Measurements from ENCODE around the gene ZRSR2.
"Not testable (repeated sequence)": the region's sequence is repeated elsewhere in the genome, so short reads cannot be mapped to it uniquely, and the experiment has no call there.

Gene ZRSR2

DNA sequence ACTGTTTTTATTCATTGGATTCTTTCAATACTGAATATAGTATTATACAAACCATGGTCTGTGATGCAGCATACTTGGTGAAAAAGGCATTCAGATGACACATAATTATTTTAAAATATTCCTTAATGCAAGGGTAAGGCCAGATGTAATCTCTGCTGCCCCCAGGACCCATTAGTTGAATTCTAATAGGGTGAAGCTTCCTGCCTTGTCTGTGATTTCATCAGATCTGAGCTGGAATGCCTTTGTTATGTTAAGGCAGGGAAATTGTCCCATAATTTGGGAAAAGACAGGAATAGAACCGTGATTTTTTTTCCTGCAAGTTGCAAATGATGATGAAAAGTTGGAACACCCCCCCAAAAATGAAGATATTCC lies 26.1 kb downstream of the ZRSR2 start:
- H3K4me3 ChIP-seq (ENCODE audit: low read depth, low read length): no peak overlapping the region
- TF ChIP-seq, protein P1, sequence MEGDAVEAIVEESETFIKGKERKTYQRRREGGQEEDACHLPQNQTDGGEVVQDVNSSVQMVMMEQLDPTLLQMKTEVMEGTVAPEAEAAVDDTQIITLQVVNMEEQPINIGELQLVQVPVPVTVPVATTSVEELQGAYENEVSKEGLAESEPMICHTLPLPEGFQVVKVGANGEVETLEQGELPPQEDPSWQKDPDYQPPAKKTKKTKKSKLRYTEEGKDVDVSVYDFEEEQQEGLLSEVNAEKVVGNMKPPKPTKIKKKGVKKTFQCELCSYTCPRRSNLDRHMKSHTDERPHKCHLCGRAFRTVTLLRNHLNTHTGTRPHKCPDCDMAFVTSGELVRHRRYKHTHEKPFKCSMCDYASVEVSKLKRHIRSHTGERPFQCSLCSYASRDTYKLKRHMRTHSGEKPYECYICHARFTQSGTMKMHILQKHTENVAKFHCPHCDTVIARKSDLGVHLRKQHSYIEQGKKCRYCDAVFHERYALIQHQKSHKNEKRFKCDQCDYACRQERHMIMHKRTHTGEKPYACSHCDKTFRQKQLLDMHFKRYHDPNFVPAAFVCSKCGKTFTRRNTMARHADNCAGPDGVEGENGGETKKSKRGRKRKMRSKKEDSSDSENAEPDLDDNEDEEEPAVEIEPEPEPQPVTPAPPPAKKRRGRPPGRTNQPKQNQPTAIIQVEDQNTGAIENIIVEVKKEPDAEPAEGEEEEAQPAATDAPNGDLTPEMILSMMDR (IDR thresholded peaks at IDR 0.05; ENCODE audit: control insufficient read depth, extremely low read depth, insufficient read depth): no peak
- no peak for DNase-seq (ENCODE audit: low read depth)

DNA sequence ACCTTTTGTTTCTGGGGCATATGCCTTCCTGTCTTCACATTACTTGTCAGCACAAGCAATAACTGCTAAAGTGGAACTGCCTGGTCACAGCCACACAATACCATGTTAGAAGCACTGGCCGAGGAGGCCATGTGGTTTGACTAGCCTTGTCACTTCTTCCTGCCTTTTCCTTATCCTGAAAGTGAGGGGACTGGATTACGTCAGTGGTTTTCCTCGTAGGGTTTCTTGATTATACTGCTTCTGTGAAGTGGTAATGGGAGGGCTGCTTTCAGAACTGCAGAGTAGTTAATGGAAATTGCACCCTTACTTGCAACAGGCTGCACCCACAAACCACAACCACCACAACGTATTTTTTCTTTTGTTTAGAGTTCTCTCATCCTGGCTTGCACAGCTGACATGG lies 26.6 kb downstream of the ZRSR2 start:
- H3K4me3 ChIP-seq (ENCODE audit: low read depth, low read length): no peak overlapping the region
- TF ChIP-seq, protein P1 (IDR thresholded peaks at IDR 0.05; ENCODE audit: control insufficient read depth, extremely low read depth, insufficient read depth): no peak
- no peak for DNase-seq (ENCODE audit: low read depth)

DNA sequence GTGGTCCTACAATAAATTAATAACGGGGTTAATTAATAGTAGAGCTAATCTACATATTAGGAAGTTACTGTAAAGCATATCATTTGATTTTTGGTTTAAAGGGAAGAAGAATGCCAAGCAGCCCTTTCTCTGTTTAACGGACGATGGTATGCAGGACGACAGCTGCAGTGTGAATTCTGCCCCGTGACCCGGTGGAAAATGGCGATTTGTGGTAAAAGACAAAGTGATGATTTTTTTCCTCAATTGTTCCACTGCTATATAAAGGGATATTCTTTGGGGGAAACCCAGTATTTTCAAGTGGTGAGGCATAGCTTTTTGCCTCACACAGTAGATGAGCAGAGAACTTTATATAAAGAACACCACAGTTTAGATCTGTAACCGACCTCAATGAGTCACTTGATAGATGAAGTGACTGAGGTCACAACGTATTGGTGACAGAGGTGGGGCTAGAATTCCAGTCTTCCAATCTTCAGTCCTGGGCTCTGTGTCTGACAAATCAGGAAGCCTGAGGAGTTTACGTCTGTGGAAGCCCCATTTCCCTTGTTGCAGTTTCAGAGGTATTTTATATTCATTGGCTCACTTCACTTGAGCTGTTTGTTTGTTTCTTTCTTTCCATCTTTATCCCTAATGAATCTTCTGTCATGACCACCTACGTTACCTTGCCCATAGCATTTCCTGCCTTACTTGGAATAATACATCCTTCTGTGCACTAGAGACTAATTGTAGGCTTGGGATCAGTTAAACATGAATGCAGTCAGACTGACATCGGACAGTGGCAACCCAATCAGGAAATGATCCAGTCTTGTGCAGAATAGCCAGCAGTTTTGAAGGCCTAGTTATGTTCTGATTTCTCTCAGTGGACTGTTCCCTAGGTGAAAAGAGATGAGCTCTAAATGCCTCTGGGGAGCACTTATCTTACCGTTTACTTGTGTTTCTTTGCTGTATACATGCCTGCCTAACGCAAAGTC lies 30.1 kb downstream of the ZRSR2 start:
- no peak overlapping the region for H3K4me3 ChIP-seq (ENCODE audit: low read depth, low read length)
- TF ChIP-seq, protein P1 (IDR thresholded peaks at IDR 0.05; ENCODE audit: control insufficient read depth, extremely low read depth, insufficient read depth): no peak
- no peak for DNase-seq (ENCODE audit: low read depth)

DNA sequence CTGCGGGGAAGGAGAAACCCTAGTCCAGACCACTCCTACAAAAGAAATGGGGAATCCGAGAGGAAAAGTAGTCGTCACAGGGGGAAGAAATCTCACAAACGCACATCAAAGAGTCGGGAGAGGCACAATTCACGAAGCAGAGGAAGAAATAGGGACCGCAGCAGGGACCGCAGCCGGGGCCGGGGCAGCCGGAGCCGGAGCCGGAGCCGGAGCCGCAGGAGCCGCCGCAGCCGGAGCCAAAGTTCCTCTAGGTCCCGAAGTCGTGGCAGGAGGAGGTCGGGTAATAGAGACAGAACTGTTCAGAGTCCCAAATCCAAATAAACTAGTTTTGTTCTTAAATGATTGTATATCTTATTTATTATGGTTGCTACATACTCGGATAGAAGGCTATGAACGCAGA lies 32.6 kb downstream of the ZRSR2 start:
- H3K4me3 ChIP-seq (ENCODE audit: low read depth, low read length): no peak overlapping the region
- TF ChIP-seq, protein P1 (IDR thresholded peaks at IDR 0.05; ENCODE audit: control insufficient read depth, extremely low read depth, insufficient read depth): no peak
- no peak for DNase-seq (ENCODE audit: low read depth)

DNA sequence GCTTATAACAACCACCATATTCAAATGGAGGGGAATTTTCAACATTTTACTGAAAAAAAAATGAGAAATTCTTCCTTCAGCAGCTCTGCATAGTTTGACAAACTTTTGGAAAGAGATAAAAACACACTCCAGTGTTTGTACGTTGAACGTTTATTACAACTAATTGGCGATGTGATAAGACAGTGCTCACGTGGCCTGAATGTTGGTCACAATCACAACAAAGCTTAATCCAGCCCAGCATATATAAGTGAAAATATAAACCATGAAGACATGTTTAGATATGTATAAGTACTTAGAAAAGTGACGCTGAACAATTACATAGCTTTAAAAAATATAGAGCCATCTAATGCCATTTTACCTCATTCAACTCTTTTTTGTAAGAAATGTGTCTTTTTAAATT lies 35.7 kb downstream of the ZRSR2 start:
- DNase-seq (ENCODE audit: low read depth): no peak
- TF ChIP-seq, protein P1 (IDR thresholded peaks at IDR 0.05; ENCODE audit: control insufficient read depth, extremely low read depth, insufficient read depth): no peak

DNA sequence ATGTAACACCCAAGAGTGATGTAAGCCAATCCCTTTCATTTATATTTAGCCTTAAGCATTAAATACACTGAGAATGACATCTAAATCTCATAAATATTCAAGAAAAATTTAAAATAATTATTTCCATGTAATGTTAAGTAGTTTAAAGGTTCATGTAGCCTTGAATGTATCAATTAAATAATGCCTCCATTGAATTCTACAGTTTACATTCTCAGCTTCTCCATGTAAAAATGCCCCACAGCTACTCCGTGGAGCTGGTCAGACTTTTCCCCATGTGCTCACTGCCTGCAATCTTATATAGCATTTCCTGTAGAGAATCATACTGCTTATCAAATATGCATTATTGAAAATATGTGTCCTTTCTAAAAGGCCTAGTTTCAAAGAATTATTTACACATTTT lies 38.9 kb downstream of the ZRSR2 start:
- no peak for DNase-seq (ENCODE audit: low read depth)

More for the DNA sequence above, 35.7 kb downstream of the ZRSR2 start:
- H3K4me3 ChIP-seq (ENCODE audit: low read depth, low read length): no peak overlapping the region

DNA sequence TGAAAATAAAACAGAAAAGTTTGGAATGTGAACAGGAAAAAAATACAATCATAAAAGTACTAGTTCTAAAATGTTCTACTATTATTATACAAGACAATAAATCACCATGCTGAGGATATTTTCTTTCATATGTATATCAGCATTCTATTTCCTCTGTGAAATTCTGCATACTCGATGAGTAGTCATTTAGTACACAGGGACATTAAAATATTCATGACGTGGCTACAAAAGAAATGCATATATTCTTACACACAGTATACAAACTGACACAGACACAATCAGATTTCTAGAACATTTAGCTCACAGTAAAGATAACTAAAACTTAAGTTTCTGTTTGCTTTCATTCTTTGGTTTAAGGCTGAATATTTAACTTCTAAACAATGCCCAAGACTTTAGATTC lies 41.1 kb downstream of the ZRSR2 start:
- DNase-seq (ENCODE audit: low read depth); H3K4me3 ChIP-seq (ENCODE audit: low read depth, low read length): not testable (repeated sequence)

More for the DNA sequence above, 38.9 kb downstream of the ZRSR2 start:
- TF ChIP-seq, protein P1 (IDR thresholded peaks at IDR 0.05; ENCODE audit: control insufficient read depth, extremely low read depth, insufficient read depth): no peak
- H3K4me3 ChIP-seq (ENCODE audit: low read depth, low read length): no peak overlapping the region

Data from LNCaP clone FGC (cell line).